Upper lobe of left lung (tissue), 4 donors: ENCODE results near the gene ERG.

Source experiments
- EP300 ChIP-seq, 4 donors: sonication (generic); formaldehyde crosslinking; IDR thresholded peaks; one replicate each; pipeline ENCODE4 v1.5.1; 2017; ENCODE audit warnings: antibody characterized with exemption in 4 of 4, control low read depth in 2 of 4
- POLR2AphosphoS5 ChIP-seq, 2 donors: sonication (generic); formaldehyde crosslinking; IDR thresholded peaks; one replicate each; pipeline ENCODE4 v1.5.1; 2017; ENCODE audit warnings: antibody characterized with exemption in 2 of 2
- TF ChIP-seq, protein P1 (sequence below), 6 experiments: fragments of 450-650 bp in 4 of 6; fragments of 200-600 bp in 2 of 6; sonication (generic) in 2 of 6; IDR thresholded peaks; one replicate each; pipeline ENCODE4 v1.5.1; 2016 to 2019; ENCODE audit warnings: antibody characterized with exemption in 6 of 6

DNA sequence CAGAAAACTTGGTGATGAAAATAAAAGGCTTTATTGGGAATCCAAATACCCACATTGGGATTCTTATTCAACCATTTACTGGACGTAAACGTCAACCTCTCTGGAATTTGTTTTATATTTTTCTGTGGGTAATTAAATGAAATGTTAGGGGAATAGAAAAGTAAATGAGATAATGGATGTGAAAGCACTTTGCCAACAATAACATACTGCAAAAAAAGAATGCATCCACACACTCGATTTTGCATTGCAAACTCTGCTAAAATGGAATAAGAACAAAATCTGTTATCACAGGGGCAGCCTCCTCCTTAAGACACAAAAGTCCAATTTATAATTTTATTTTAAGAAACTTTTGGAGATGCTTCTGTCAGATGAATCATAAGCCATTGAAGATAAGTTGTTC is 88.4 kb downstream of the ERG start:
- TF ChIP-seq POLR2AphosphoS5 (IDR thresholded peaks at IDR 0.05) (no peak), EP300 (IDR thresholded peaks at IDR 0.05) (no peak)
- TF ChIP-seq, protein P1, sequence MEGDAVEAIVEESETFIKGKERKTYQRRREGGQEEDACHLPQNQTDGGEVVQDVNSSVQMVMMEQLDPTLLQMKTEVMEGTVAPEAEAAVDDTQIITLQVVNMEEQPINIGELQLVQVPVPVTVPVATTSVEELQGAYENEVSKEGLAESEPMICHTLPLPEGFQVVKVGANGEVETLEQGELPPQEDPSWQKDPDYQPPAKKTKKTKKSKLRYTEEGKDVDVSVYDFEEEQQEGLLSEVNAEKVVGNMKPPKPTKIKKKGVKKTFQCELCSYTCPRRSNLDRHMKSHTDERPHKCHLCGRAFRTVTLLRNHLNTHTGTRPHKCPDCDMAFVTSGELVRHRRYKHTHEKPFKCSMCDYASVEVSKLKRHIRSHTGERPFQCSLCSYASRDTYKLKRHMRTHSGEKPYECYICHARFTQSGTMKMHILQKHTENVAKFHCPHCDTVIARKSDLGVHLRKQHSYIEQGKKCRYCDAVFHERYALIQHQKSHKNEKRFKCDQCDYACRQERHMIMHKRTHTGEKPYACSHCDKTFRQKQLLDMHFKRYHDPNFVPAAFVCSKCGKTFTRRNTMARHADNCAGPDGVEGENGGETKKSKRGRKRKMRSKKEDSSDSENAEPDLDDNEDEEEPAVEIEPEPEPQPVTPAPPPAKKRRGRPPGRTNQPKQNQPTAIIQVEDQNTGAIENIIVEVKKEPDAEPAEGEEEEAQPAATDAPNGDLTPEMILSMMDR (IDR thresholded peaks at IDR 0.05) = no peak
